GM19328 (cell line): ENCODE results near the gene TIFAB.

ENCODE experiments used
- ATAC-seq: cut with Tn5 transposase; IDR thresholded peaks from one replicate; pipeline ENCODE4 v1.9.1; 2021; ENCODE audit warnings: mild to moderate bottlenecking, moderate library complexity; ENCODE audit not compliant: unreplicated experiment

TIFAB gene

GRCh38 chr5:135482381-135482933 lies 30.3 kb upstream of the TIFAB start:
- no peak for ATAC-seq

GRCh38 chr5:135481909-135482311 lies 29.8 kb upstream of the TIFAB start:
- no peak for ATAC-seq

- ATAC-seq = no peak
Measured at GRCh38 chr5:135481387-135481786, 29.2 kb upstream of the TIFAB start.

GRCh38 chr5:135480511-135480910 lies 28.4 kb upstream of the TIFAB start:
- ATAC-seq = no peak

- no peak for ATAC-seq
Measured at GRCh38 chr5:135478938-135479337, 26.8 kb upstream of the TIFAB start.

- no peak for ATAC-seq
Measured at GRCh38 chr5:135477613-135478066, 25.5 kb upstream of the TIFAB start.

GRCh38 chr5:135476615-135477581 lies 24.7 kb upstream of the TIFAB start:
- ATAC-seq = no peak

GRCh38 chr5:135473956-135474670 lies 22.0 kb upstream of the TIFAB start:
- no peak for ATAC-seq

- no peak for ATAC-seq
Measured at GRCh38 chr5:135472141-135472540, 20.0 kb upstream of the TIFAB start.

GRCh38 chr5:135471726-135472125 lies 19.6 kb upstream of the TIFAB start:
- ATAC-seq = no peak

GRCh38 chr5:135469911-135470310 lies 17.8 kb upstream of the TIFAB start:
- no peak for ATAC-seq

GRCh38 chr5:135468541-135468940 lies 16.4 kb upstream of the TIFAB start:
- ATAC-seq = no peak

GRCh38 chr5:135467871-135468485 lies 15.8 kb upstream of the TIFAB start:
- no peak for ATAC-seq

- no peak for ATAC-seq
Measured at GRCh38 chr5:135467051-135467625, 15.0 kb upstream of the TIFAB start.

GRCh38 chr5:135466178-135467050 lies 14.3 kb upstream of the TIFAB start:
- peak; percentile 54 for ATAC-seq

GRCh38 chr5:135465391-135466122 lies 13.4 kb upstream of the TIFAB start:
- no peak for ATAC-seq

GRCh38 chr5:135462304-135462703 lies 10.2 kb upstream of the TIFAB start:
- no peak for ATAC-seq

- ATAC-seq = no peak
Measured at GRCh38 chr5:135461481-135462151, 9.5 kb upstream of the TIFAB start.
